Endometrial microvascular endothelial cells (primary cell): ENCODE results near the gene PLEKHG4B. TPM values are rescaled to one million over a fixed set of nuclear protein-coding genes. Genes with fewer than 3 reads are reported as not detected.

ENCODE experiments used
- in situ Hi-C: cut with HindIII; loops from 2 replicates; pipeline ENCODE4 v1.10.0; 2017; ENCODE audit warnings: low sequenced_read_pairs, low pct_unique_long_range_greater_than_20kb; ENCODE audit errors: inconsistent ontology term
- total RNA-seq: library from RNA; depleted of rRNA; stranded (reverse); fragments of >200 nt; gene quantifications from one replicate; pipeline ENCODE4 v1.2.3, GENCODE V29; 2015; ENCODE audit errors: inconsistent ontology term

The PLEKHG4B gene
- total RNA-seq, 1 donor from 2014 or later: 0.19 TPM

GRCh38 chr5:119486-120097 is 27.6 kb downstream of the PLEKHG4B start:
- in situ Hi-C loops: no loop called here

- in situ Hi-C loops: no loop called here
Observed at GRCh38 chr5:121432-121831, 29.5 kb downstream of the PLEKHG4B start.

GRCh38 chr5:125815-126214 is 33.8 kb downstream of the PLEKHG4B start:
- in situ Hi-C loops: no loop called here

GRCh38 chr5:126806-127205 is 34.8 kb downstream of the PLEKHG4B start:
- in situ Hi-C loops: no loop called here

DNA sequence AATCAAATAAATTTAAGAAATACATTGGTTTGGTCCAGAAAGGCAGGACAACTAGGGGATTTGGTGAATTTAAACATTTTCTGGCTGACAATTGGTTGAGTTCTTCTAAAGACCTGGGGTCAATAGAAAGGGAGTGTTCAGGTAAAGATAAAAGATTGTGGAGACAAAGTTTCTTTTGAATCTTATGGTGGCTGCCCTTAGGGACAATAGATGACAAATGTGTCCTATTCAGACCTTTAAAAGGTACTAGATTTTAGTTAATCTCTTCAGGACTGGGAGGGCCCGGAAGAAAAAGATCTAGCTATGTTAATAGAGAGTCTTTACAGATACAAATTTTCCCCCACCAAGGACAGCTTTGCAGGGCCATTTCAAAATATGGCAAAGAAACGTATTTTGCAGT is 35.9 kb downstream of the PLEKHG4B start:
- in situ Hi-C loops: no loop called here

- in situ Hi-C loops: no loop called here
Observed at GRCh38 chr5:128446-128845, 36.5 kb downstream of the PLEKHG4B start.

DNA sequence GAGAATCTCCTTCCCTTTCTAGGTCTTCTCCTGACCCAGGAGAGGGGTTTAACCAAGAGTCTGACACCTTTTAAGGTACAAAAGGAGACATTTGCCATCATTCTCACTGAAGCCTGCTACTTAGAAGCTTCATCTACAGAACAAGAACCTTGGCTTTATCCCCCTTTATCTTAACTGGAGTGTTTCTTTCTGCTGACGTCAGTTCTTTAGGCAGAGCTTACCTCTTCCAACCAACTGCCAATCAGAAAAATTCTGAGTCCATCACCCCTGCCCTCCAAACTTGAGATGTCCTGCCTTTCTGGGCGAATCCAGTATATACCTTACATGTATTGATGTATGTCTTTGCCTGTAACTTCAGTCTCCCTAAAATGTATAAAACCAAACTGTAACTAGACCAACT is 37.2 kb downstream of the PLEKHG4B start:
- in situ Hi-C loops: no loop called here

GRCh38 chr5:129820-130219 is 37.9 kb downstream of the PLEKHG4B start:
- in situ Hi-C loops: no loop called here

DNA sequence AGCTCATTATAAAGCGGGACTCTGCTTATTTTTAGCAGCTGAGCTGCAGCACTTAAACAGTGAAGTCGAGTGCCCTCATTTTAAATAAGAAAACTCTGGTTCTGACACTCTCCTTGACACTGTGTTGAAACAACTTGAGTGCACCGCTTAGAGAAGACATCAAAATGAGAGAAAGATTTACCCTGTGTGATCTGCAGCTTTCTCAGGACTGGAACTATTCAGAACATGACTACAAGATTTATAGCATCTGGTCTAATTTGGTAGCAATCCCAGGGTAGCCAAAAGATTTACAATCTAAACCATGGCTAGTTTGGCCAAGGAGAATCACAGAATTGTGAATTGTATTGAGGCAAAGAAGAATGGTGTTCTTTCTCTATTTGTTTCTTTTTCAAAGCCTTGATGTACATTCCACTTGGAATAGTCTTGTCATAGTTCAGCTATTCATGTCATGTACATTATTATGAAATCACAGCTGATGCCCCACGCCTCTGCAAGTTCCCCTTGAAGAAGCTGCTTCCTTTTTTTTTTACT is 38.7 kb downstream of the PLEKHG4B start:
- in situ Hi-C loops: no loop called here

GRCh38 chr5:136901-137300 is 44.9 kb downstream of the PLEKHG4B start:
- in situ Hi-C loops: no loop called here

- in situ Hi-C loops: no loop called here
Observed at GRCh38 chr5:137741-138140, 45.8 kb downstream of the PLEKHG4B start.

DNA sequence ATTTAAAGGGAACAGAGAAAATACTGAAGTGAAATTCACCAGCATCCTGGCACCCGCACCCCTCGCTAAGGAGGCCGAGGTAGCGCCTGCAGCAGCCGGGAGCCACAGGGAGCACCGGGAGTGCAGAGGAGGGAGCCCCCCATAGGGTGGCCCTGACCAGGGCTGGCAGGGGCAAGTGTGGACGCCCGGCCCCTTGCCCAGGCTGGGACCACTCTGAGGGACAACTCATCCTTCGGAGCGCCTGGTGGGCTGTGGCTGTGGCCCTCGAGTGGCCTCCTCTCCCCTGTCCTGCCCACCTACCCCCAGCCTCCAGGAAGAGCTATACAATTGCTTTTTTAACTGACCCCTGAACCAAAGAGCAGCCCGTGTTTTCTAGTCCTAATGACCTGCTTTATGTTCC is 47.0 kb downstream of the PLEKHG4B start:
- in situ Hi-C loops: no loop called here

DNA sequence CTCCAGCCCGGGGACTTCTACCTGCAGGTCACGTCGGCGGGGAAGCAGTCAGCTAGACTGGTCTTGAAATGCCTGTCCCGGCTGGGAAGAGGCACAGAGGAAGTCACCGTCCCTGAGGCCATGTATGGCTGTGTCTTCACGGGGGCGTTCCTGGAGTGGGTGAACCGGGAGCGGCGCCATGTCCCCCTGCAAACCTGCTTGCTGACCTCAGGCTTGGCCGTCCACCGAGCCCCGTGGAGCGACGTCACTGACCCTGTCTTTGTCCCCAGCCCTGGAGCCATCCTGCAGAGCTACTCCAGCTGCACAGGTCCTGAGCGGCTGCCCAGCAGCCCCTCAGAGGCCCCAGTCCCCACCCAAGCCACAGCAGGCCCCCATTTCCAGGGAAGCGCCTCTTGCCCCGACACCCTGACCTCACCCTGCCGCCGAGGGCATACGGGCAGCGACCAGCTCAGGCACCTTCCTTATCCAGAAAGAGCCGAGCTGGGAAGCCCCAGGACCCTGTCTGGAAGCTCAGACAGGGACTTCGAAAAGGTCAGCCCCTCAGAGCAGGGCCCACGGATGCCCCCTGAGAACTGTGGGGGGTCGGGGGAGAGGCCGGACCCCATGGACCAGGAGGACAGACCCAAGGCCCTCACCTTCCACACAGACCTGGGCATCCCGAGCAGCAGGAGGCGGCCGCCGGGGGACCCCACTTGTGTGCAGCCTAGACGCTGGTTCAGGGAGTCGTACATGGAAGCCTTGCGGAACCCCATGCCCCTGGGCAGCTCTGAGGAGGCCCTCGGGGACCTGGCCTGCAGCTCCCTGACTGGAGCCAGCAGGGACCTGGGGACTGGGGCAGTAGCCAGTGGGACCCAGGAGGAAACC is 47.8 kb downstream of the PLEKHG4B start:
- in situ Hi-C loops: no loop called here

- in situ Hi-C loops: no loop called here
Observed at GRCh38 chr5:140443-140829, 48.5 kb downstream of the PLEKHG4B start.

DNA sequence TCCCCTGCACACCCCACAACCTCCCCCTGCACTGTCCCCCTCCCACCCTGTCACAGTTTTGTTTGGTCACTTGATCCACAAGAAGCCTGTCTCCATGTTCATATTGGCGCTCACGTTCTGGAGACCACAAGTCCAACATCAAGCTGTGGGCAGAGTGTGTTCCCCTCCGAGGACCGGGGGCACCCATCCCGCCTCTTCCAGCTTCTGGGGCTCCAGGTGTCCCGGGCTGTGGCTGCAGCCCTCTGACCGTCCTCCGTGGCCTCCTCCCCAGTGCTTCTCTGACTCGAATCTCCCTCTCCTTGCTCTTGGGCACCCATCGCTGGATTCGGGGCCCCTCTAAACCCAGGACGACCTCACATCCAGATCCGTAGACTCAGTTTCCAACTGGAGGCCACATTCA is 49.2 kb downstream of the PLEKHG4B start:
- in situ Hi-C loops: no loop called here

GRCh38 chr5:141761-142160 is 49.8 kb downstream of the PLEKHG4B start:
- in situ Hi-C loops: no loop called here

DNA sequence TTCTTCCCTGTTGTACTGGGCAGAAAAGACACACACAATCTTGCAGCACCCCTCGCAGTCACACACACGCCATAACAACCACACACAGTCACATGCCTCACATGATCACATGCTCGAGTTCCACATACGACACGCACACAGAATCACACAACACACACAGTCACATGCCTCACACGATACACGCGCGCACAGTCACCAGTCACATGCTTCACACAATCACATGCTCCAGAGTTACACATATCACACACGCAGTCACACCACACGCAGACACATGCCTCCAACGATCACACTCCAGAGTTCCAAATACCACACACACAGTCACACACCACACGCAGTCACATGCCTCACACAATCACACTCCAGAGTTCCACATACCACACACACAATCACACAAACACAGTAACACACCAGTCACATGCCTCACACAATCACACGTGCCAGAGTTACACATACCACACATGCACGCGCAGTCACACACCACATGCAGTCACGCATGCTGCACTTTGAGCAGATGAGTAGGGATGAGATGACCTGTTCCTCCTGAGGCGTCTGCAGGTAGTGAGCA is 50.4 kb downstream of the PLEKHG4B start:
- in situ Hi-C loops: no loop called here

DNA sequence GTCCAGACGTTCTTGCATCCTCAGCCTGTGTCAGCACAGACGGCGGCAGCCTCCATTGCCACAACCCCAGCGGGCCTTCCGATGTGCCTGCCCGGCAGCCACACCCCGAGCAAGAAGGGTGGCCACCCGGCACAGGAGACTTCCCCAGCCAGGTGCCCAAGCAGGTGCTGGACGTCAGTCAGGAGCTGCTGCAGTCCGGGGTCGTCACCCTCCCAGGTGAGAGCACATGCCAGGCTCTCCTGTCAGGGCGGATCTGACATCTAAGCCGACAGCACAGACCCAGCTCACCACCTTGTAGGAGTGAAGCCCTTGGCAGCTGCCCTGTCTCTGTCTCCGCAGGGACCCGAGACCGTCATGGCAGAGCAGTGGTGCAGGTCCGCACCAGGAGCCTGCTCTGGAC is 51.1 kb downstream of the PLEKHG4B start:
- in situ Hi-C loops: no loop called here

DNA sequence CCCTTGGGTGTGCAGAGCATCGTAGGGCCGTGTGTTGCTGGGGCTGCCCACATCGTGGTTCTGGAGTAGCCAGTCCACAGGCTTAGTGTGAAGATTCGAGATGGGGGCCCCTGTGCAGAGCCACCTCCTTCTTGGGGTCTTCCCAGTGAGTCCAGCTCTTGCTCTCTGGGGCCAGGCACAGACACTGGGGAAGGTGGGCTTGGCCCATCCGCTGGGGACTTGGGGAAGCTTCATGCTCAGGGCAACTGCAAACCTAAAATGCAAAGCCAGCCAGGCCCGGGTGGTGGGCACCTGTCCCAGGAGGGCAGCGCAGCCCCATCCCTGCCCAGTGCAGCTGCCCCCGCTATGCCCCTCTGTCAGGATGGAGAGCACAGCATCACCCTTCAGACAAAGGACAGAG is 53.0 kb downstream of the PLEKHG4B start:
- in situ Hi-C loops: no loop called here
